Trophoblast cell (in vitro differentiated cells and primary cell): ENCODE data around the gene ZNF469.

ENCODE experiments used
- DNase-seq, 2 donors: peaks; one replicate each; pipeline ENCODE4 v3.0.0-alpha.2; 2016
- H2AFZ ChIP-seq: 2 replicates; pipeline ENCODE4 v1.6.1; 2013; ENCODE audit warnings: low read length, moderate library complexity, mild to moderate bottlenecking; ENCODE audit not compliant: insufficient read depth, poor library complexity
- H2AK5ac ChIP-seq: 2 replicates; pipeline ENCODE4 v1.6.1; 2013; ENCODE audit warnings: mild to moderate bottlenecking, low read length
- H2BK120ac ChIP-seq: 2 replicates; pipeline ENCODE4 v1.6.1; 2013; ENCODE audit warnings: low read length, mild to moderate bottlenecking, moderate library complexity; ENCODE audit not compliant: insufficient read depth, poor library complexity
- H2BK12ac ChIP-seq: 2 replicates; pipeline ENCODE4 v1.6.1; 2013; ENCODE audit warnings: mild to moderate bottlenecking, low read length, moderate library complexity
- H2BK5ac ChIP-seq: 2 replicates; pipeline ENCODE4 v1.6.1; 2013; ENCODE audit warnings: low read length, low read depth, moderate library complexity, mild to moderate bottlenecking; ENCODE audit not compliant: poor library complexity
- H3K14ac ChIP-seq: 2 replicates; pipeline ENCODE4 v1.6.1; 2013; ENCODE audit warnings: mild to moderate bottlenecking, low read length
- H3K18ac ChIP-seq: 2 replicates; pipeline ENCODE4 v1.6.1; 2013; ENCODE audit warnings: mild to moderate bottlenecking, low read length
- H3K23ac ChIP-seq: 2 replicates; pipeline ENCODE4 v1.6.1; 2013; ENCODE audit warnings: low read length
- H3K27ac ChIP-seq: 2 replicates; pipeline ENCODE4 v1.5.1; 2013; ENCODE audit warnings: low read depth, mild to moderate bottlenecking, inconsistent platforms, low read length, moderate library complexity
- H3K27me3 ChIP-seq: 2 replicates; pipeline ENCODE4 v1.6.1; 2013; ENCODE audit warnings: inconsistent platforms, mild to moderate bottlenecking, low read length, moderate library complexity; ENCODE audit not compliant: insufficient read depth
- H3K36me3 ChIP-seq, 2 experiments: 1 replicate in 1 of 2; 2 replicates in 1 of 2; pipeline ENCODE4 v1.6.1; 2013; ENCODE audit warnings: low read length in 2 of 2, mild to moderate bottlenecking in 2 of 2, moderate library complexity in 1 of 2; ENCODE audit not compliant: insufficient read depth in 2 of 2, control insufficient read depth in 1 of 2
- H3K4ac ChIP-seq: 2 replicates; pipeline ENCODE4 v1.6.1; 2013; ENCODE audit warnings: low read depth, mild to moderate bottlenecking, low read length, moderate library complexity
- H3K4me1 ChIP-seq, 2 experiments: 1 replicate in 1 of 2; 2 replicates in 1 of 2; pipeline ENCODE4 v1.6.1; 2013; ENCODE audit warnings: low read length in 2 of 2, mild to moderate bottlenecking in 2 of 2, moderate library complexity in 1 of 2; ENCODE audit not compliant: insufficient read depth in 2 of 2, control insufficient read depth in 1 of 2
- H3K4me2 ChIP-seq: 2 replicates; pipeline ENCODE4 v1.6.1; 2013; ENCODE audit warnings: inconsistent platforms, mild to moderate bottlenecking, low read length, moderate library complexity
- H3K4me3 ChIP-seq: 2 replicates; pipeline ENCODE4 v1.5.1; 2013; ENCODE audit warnings: mild to moderate bottlenecking, low read depth, low read length, inconsistent platforms
- H3K79me1 ChIP-seq: one replicate; pipeline ENCODE4 v1.6.1; 2013; ENCODE audit warnings: low read length
- H3K79me2 ChIP-seq: 2 replicates; pipeline ENCODE4 v1.6.1; 2013; ENCODE audit warnings: low read length, mild to moderate bottlenecking; ENCODE audit not compliant: control insufficient read depth, insufficient read depth, poor library complexity
- H3K9ac ChIP-seq: 2 replicates; pipeline ENCODE4 v1.6.1; 2013; ENCODE audit warnings: mild to moderate bottlenecking, low read length
- H3K9me3 ChIP-seq: 2 replicates; pipeline ENCODE4 v1.6.1; 2013; ENCODE audit warnings: low read depth, mild to moderate bottlenecking, control low read depth, inconsistent platforms, low read length; ENCODE audit not compliant: insufficient read depth
- H4K12ac ChIP-seq: 2 replicates; pipeline ENCODE4 v1.6.1; 2013; ENCODE audit warnings: low read depth, mild to moderate bottlenecking, low read length, moderate library complexity
- H4K8ac ChIP-seq: 2 replicates; pipeline ENCODE4 v1.6.1; 2013; ENCODE audit warnings: low read depth, mild to moderate bottlenecking, low read length, moderate library complexity
- H4K91ac ChIP-seq: one replicate; pipeline ENCODE4 v1.6.1; 2013; ENCODE audit warnings: low read depth, mild to moderate bottlenecking, low read length, moderate library complexity
- WGBS: extraction: QIAGEN DNeasy Blood & Tissue Kit; methylation state at CpG from one replicate; pipeline ENCODE4 v1.1.7; 2013; ENCODE audit warnings: missing lambda C conversion rate; ENCODE audit not compliant: insufficient read length, insufficient coverage; ENCODE audit errors: extremely low coverage; 5-methylcytosine and 5-hydroxymethylcytosine counted together

The ZNF469 gene

GRCh38 chr16:88349903-88350900, 32.6 kb upstream of the ZNF469 start:
- Histone ChIP-seq H3K79me2 (no peaks in the 10 kb centered on the region), H2BK5ac (no peak overlapping the region), H3K36me3 (no peaks in the 10 kb centered on the region), H3K9me3 (peaks cover 9% of the 10 kb centered on the region), H3K4me3 (peak overlapping the region; percentile 34), H3K14ac (no peak overlapping the region), H3K18ac (no peak overlapping the region), H3K79me1 (no peaks in the 10 kb centered on the region), H3K27ac (no peak overlapping the region), H3K4ac (no peak overlapping the region), H3K27me3 (no peaks in the 10 kb centered on the region), H3K4me1 (no peaks in the 10 kb centered on the region), H3K9ac (no peak overlapping the region), H4K91ac (no peak overlapping the region), H2AK5ac (no peak overlapping the region), H2AFZ (no peak overlapping the region), H4K12ac (no peak overlapping the region), H4K8ac (no peak overlapping the region), H2BK12ac (no peak overlapping the region), H3K4me2 (no peak overlapping the region), H2BK120ac (no peak overlapping the region), H3K23ac (no peak overlapping the region)
- 100% methylated on average over 1 of the region's 32 CpGs for WGBS
- DNase-seq: no peak

- no peaks in the 10 kb centered on the region for H3K4me1 ChIP-seq
- no peak overlapping the region for H3K4me3 ChIP-seq
- no peak overlapping the region for H2BK12ac ChIP-seq
- no peak overlapping the region for H2BK120ac ChIP-seq
- no peak overlapping the region for H3K27ac ChIP-seq
- no peaks in the 10 kb centered on the region for H3K79me1 ChIP-seq
- no peak overlapping the region for H3K14ac ChIP-seq
- no peaks in the 10 kb centered on the region for H3K79me2 ChIP-seq
- H3K9me3 ChIP-seq: peaks cover 9% of the 10 kb centered on the region
- H3K36me3 ChIP-seq: no peaks in the 10 kb centered on the region
- H4K8ac ChIP-seq: no peak overlapping the region
- H2AK5ac ChIP-seq: no peak overlapping the region
- H2AFZ ChIP-seq: no peak overlapping the region
- DNase-seq: no peak
- H3K4ac ChIP-seq: no peak overlapping the region
- H3K23ac ChIP-seq: no peak overlapping the region
- H2BK5ac ChIP-seq: no peak overlapping the region
- no peak overlapping the region for H4K12ac ChIP-seq
- WGBS: no CpG with 5 or more reads among the region's 15 CpGs
- no peaks in the 10 kb centered on the region for H3K27me3 ChIP-seq
- no peak overlapping the region for H3K9ac ChIP-seq
- no peak overlapping the region for H3K18ac ChIP-seq
- no peak overlapping the region for H4K91ac ChIP-seq
- H3K4me2 ChIP-seq: no peak overlapping the region
Observed at GRCh38 chr16:88350922-88351321, 31.8 kb upstream of the ZNF469 start.

- Histone ChIP-seq H2AFZ (no peak overlapping the region), H3K23ac (no peak overlapping the region), H3K79me1 (no peaks in the 10 kb centered on the region), H3K4ac (no peak overlapping the region), H4K12ac (no peak overlapping the region), H3K36me3 (no peaks in the 10 kb centered on the region), H3K14ac (no peak overlapping the region), H2AK5ac (no peak overlapping the region), H4K91ac (no peak overlapping the region), H3K27me3 (no peaks in the 10 kb centered on the region), H3K4me3 (no peak overlapping the region), H2BK12ac (no peak overlapping the region), H3K4me1 (no peaks in the 10 kb centered on the region), H2BK5ac (no peak overlapping the region), H3K9ac (no peak overlapping the region), H3K4me2 (no peak overlapping the region), H3K27ac (no peak overlapping the region), H3K79me2 (no peaks in the 10 kb centered on the region), H3K18ac (no peak overlapping the region), H3K9me3 (peaks cover 9% of the 10 kb centered on the region), H4K8ac (no peak overlapping the region), H2BK120ac (no peak overlapping the region)
- WGBS: no CpG with 5 or more reads among the region's 30 CpGs
- no peak for DNase-seq
Observed at GRCh38 chr16:88351491-88352101, 31.2 kb upstream of the ZNF469 start.

- Histone ChIP-seq H3K4me3 (no peak overlapping the region), H3K36me3 (no peaks in the 10 kb centered on the region), H3K27me3 (no peaks in the 10 kb centered on the region), H3K14ac (no peak overlapping the region), H3K79me1 (no peaks in the 10 kb centered on the region), H3K4ac (no peak overlapping the region), H2AK5ac (no peak overlapping the region), H4K8ac (no peak overlapping the region), H4K91ac (no peak overlapping the region), H4K12ac (no peak overlapping the region), H2BK120ac (no peak overlapping the region), H3K4me1 (no peaks in the 10 kb centered on the region), H3K79me2 (no peaks in the 10 kb centered on the region), H3K9ac (no peak overlapping the region), H2BK12ac (no peak overlapping the region), H3K9me3 (peaks cover 12% of the 10 kb centered on the region), H3K23ac (no peak overlapping the region), H3K18ac (no peak overlapping the region), H2AFZ (no peak overlapping the region), H3K27ac (no peak overlapping the region), H3K4me2 (no peak overlapping the region), H2BK5ac (no peak overlapping the region)
- WGBS: no CpG with 5 or more reads among the region's 23 CpGs
- no peak for DNase-seq
Observed at GRCh38 chr16:88352261-88353200, 30.2 kb upstream of the ZNF469 start.
